CD4-positive, alpha-beta T cell treated with Interleukin-2 at 100 ng/mL for 4 hours (primary cell): Measurements from ENCODE around the gene PDCD10.

Experiments
- DNase-seq: peaks from one replicate; pipeline ENCODE4 v3.0.0-alpha.2; 2020; ENCODE audit warnings: low spot score

PDCD10 gene

GRCh38 chr3:167684388-167684993 is 50.2 kb downstream of the PDCD10 start:
- peak; percentile 86 for DNase-seq

GRCh38 chr3:167679526-167679925 is 55.2 kb downstream of the PDCD10 start:
- no peak for DNase-seq

- DNase-seq = no peak
Measured at GRCh38 chr3:167675848-167676247, 58.8 kb downstream of the PDCD10 start.

GRCh38 chr3:167673221-167673620 is 61.5 kb downstream of the PDCD10 start:
- no peak for DNase-seq

GRCh38 chr3:167671878-167672427 is 62.7 kb downstream of the PDCD10 start:
- no peak for DNase-seq

- no peak for DNase-seq
Measured at GRCh38 chr3:167669699-167670098, 65.0 kb downstream of the PDCD10 start.

GRCh38 chr3:167668651-167669050 is 66.0 kb downstream of the PDCD10 start:
- DNase-seq = no peak

GRCh38 chr3:167666563-167666962 is 68.1 kb downstream of the PDCD10 start:
- DNase-seq = no peak

- DNase-seq = no peak
Measured at GRCh38 chr3:167662919-167663400, 71.7 kb downstream of the PDCD10 start.

- DNase-seq = no peak
Measured at GRCh38 chr3:167657684-167658225, 76.9 kb downstream of the PDCD10 start.

- no peak for DNase-seq
Measured at GRCh38 chr3:167656821-167657220, 77.9 kb downstream of the PDCD10 start.

GRCh38 chr3:167653760-167654159 is 80.9 kb downstream of the PDCD10 start, which contains the start of gene WDR49:
Gene WDR49, minus strand, starts transcription at chr3:167653942. Its CDS starts 517 bp downstream, at chr3:167653425.
- DNase-seq = no peak

GRCh38 chr3:167653155-167653554 is 81.5 kb downstream of the PDCD10 start:
- DNase-seq = no peak

- no peak for DNase-seq
Measured at GRCh38 chr3:167651826-167652225, 82.9 kb downstream of the PDCD10 start.

GRCh38 chr3:167650459-167650858 is 84.2 kb downstream of the PDCD10 start:
- no peak for DNase-seq

GRCh38 chr3:167649746-167650145 is 84.9 kb downstream of the PDCD10 start:
- no peak for DNase-seq

GRCh38 chr3:167644611-167645010 is 90.1 kb downstream of the PDCD10 start:
- DNase-seq = no peak
